Fibroblast of upper back skin (primary cell): ENCODE data around the gene ANTXRL.
"Not testable (repeated sequence)": the region's sequence is repeated elsewhere in the genome, so short reads cannot be mapped to it uniquely, and the experiment has no call there.

ENCODE experiments used
- DNase-seq: peaks from one replicate; pipeline ENCODE4 v3.0.0-alpha.2; 2013

The ANTXRL gene

GRCh38 chr10:46286991-46287693, at the start of gene ANTXRL:
ANTXRL (plus strand) TSS chr10:46286997; CDS start chr10:46287263, 266 bp downstream.
- no peak for DNase-seq

GRCh38 chr10:46237815-46238510, 48.8 kb upstream of the ANTXRL start:
- DNase-seq: no peak

- DNase-seq: no peak
Observed at GRCh38 chr10:46239247-46239646, 47.5 kb upstream of the ANTXRL start.

GRCh38 chr10:46239993-46240683, 46.7 kb upstream of the ANTXRL start:
- DNase-seq: no peak

- no peak for DNase-seq
Observed at GRCh38 chr10:46240684-46241565, 45.9 kb upstream of the ANTXRL start.

GRCh38 chr10:46245381-46245900, 41.4 kb upstream of the ANTXRL start:
- no peak for DNase-seq

GRCh38 chr10:46246400-46247180, 40.2 kb upstream of the ANTXRL start:
- DNase-seq: not testable (repeated sequence)

GRCh38 chr10:46247181-46247475, 39.7 kb upstream of the ANTXRL start:
- DNase-seq: no peak

GRCh38 chr10:46247808-46248569, 38.8 kb upstream of the ANTXRL start:
- DNase-seq: no peak

- DNase-seq: no peak
Observed at GRCh38 chr10:46248651-46249146, 38.1 kb upstream of the ANTXRL start.

- not testable (repeated sequence) for DNase-seq
Observed at GRCh38 chr10:46249617-46250344, 37.0 kb upstream of the ANTXRL start.

- no peak for DNase-seq
Observed at GRCh38 chr10:46250481-46250880, 36.3 kb upstream of the ANTXRL start.

GRCh38 chr10:46250898-46251856, 35.6 kb upstream of the ANTXRL start:
- DNase-seq: no peak

- no peak for DNase-seq
Observed at GRCh38 chr10:46251857-46252847, 34.6 kb upstream of the ANTXRL start.

- DNase-seq: no peak
Observed at GRCh38 chr10:46253076-46254006, 33.5 kb upstream of the ANTXRL start.

- no peak for DNase-seq
Observed at GRCh38 chr10:46254007-46254383, 32.8 kb upstream of the ANTXRL start.

GRCh38 chr10:46254467-46254866, 32.3 kb upstream of the ANTXRL start:
- no peak for DNase-seq
